Measurements from ENCODE around the gene MDM2. TPM values are rescaled to one million over a fixed set of nuclear protein-coding genes. Genes with fewer than 3 reads are reported as not detected.

The MDM2 gene
- total RNA-seq, 4 donors from 2014 or later = 39.5 to 84.1 (median 61.8) TPM

- H3K4me3 ChIP-seq = no peak overlapping the region
- peaks cover 6% of the 10 kb centered on the region for H3K9me3 ChIP-seq
- no peak overlapping the region for H3K27ac ChIP-seq
- no peaks in the 10 kb centered on the region for H3K36me3 ChIP-seq
- H3K27me3 ChIP-seq = no peaks in the 10 kb centered on the region
- DNase-seq (ENCODE audit: low spot score in 2 of 2) = no peak
- H3K4me1 ChIP-seq = no peaks in the 10 kb centered on the region
- 88% methylated on average over 3 of the region's 3 CpGs for whole genome bisulfite sequencing
- TF ChIP-seq CTCF (IDR thresholded peaks at IDR 0.05) (no peak), EP300 (IDR thresholded peaks at IDR 0.05) (no peak), POLR2AphosphoS5 (IDR thresholded peaks at IDR 0.05) (no peak)
Measured at GRCh38 chr12:68883151-68883550, 75.2 kb downstream of the MDM2 start.

GRCh38 chr12:68884251-68884650 is 76.3 kb downstream of the MDM2 start:
- Histone ChIP-seq H3K4me3 (no peak overlapping the region), H3K27ac (no peak overlapping the region), H3K36me3 (no peaks in the 10 kb centered on the region), H3K27me3 (no peaks in the 10 kb centered on the region), H3K9me3 (no peaks in the 10 kb centered on the region), H3K4me1 (no peaks in the 10 kb centered on the region)
- DNase-seq (ENCODE audit: low spot score in 2 of 2) = no peak
- 64% methylated on average over 5 of the region's 5 CpGs for WGBS
- no peak for TF ChIP-seq POLR2AphosphoS5 (IDR thresholded peaks at IDR 0.05)
- TF ChIP-seq CTCF (IDR thresholded peaks at IDR 0.05) = no peak
- TF ChIP-seq POLR2A (IDR thresholded peaks at IDR 0.05) = no peak
- TF ChIP-seq EP300 (IDR thresholded peaks at IDR 0.05) = no peak

GRCh38 chr12:68885381-68885780 is 77.4 kb downstream of the MDM2 start:
- no peaks in the 10 kb centered on the region for H3K9me3 ChIP-seq
- H3K27me3 ChIP-seq = no peaks in the 10 kb centered on the region
- H3K36me3 ChIP-seq = no peaks in the 10 kb centered on the region
- H3K27ac ChIP-seq = no peak overlapping the region
- no peaks in the 10 kb centered on the region for H3K4me1 ChIP-seq
- WGBS = 78% methylated on average over 2 of the region's 3 CpGs
- DNase-seq (ENCODE audit: low spot score in 2 of 2) = no peak
- no peak overlapping the region for H3K4me3 ChIP-seq
- TF ChIP-seq POLR2A (IDR thresholded peaks at IDR 0.05) (no peak), POLR2AphosphoS5 (IDR thresholded peaks at IDR 0.05) (no peak), EP300 (IDR thresholded peaks at IDR 0.05) (no peak), CTCF (IDR thresholded peaks at IDR 0.05) (no peak)

- Histone ChIP-seq H3K9me3 (no peaks in the 10 kb centered on the region), H3K4me1 (no peaks in the 10 kb centered on the region), H3K27me3 (no peaks in the 10 kb centered on the region), H3K36me3 (no peaks in the 10 kb centered on the region), H3K4me3 (no peak overlapping the region), H3K27ac (no peak overlapping the region)
- 86% methylated on average over 5 of the region's 5 CpGs for whole genome bisulfite sequencing
- DNase-seq (ENCODE audit: low spot score in 2 of 2) = no peak
- TF ChIP-seq POLR2AphosphoS5 (IDR thresholded peaks at IDR 0.05) (no peak), CTCF (IDR thresholded peaks at IDR 0.05) (no peak), POLR2A (IDR thresholded peaks at IDR 0.05) (no peak), EP300 (IDR thresholded peaks at IDR 0.05) (no peak)
Measured at GRCh38 chr12:68886636-68887572, 78.9 kb downstream of the MDM2 start.

GRCh38 chr12:68887641-68888040 is 79.7 kb downstream of the MDM2 start:
- H3K9me3 ChIP-seq = no peaks in the 10 kb centered on the region
- no peaks in the 10 kb centered on the region for H3K27me3 ChIP-seq
- 83% methylated on average over 1 of the region's 1 CpG for WGBS
- no peak for TF ChIP-seq POLR2AphosphoS5 (IDR thresholded peaks at IDR 0.05)
- no peak for TF ChIP-seq POLR2A (IDR thresholded peaks at IDR 0.05)
- no peak for TF ChIP-seq EP300 (IDR thresholded peaks at IDR 0.05)
- no peak for TF ChIP-seq CTCF (IDR thresholded peaks at IDR 0.05)
- H3K27ac ChIP-seq = no peak overlapping the region
- no peaks in the 10 kb centered on the region for H3K36me3 ChIP-seq
- H3K4me3 ChIP-seq = no peak overlapping the region
- no peak for DNase-seq (ENCODE audit: low spot score in 2 of 2)
- H3K4me1 ChIP-seq = no peaks in the 10 kb centered on the region
